HepG2 (cell line): Measurements from ENCODE around the gene PSORS1C2. TPM values are rescaled to one million over a fixed set of nuclear protein-coding genes. Genes with fewer than 3 reads are reported as not detected.

Experiments used
- AGO1 ChIP-seq: fragments of 200-400 bp; formaldehyde crosslinking; IDR thresholded peaks from 2 replicates; pipeline ENCODE4 v1.6.1; 2017; ENCODE audit warnings: mild to moderate bottlenecking, low read depth, low read length, moderate library complexity; ENCODE audit not compliant: poor library complexity, severe bottlenecking
- ATM ChIP-seq: fragments of 450-650 bp; IDR thresholded peaks from 2 replicates; pipeline ENCODE4 v1.7.1; 2017; ENCODE audit warnings: mild to moderate bottlenecking, borderline replicate concordance
- CHCHD3 ChIP-seq: sonication (generic); formaldehyde crosslinking; IDR thresholded peaks from 2 replicates; pipeline ENCODE4 v1.8.0; 2022; ENCODE audit warnings: mild to moderate bottlenecking, missing genetic modification reagents, moderate library complexity
- KAT2B ChIP-seq: fragments of 150-350 bp; IDR thresholded peaks from 2 replicates; pipeline ENCODE4 v1.6.1; 2014; ENCODE audit warnings: low read depth, low read length, borderline replicate concordance
- KDM6A ChIP-seq: IDR thresholded peaks from 2 replicates; pipeline ENCODE4 v1.6.1; 2016; ENCODE audit warnings: low read depth
- MIXL1 ChIP-seq: IDR thresholded peaks from 2 replicates; pipeline ENCODE4 v1.6.1; 2016
- NR0B2 ChIP-seq: sonication (generic); formaldehyde crosslinking; IDR thresholded peaks from 2 replicates; pipeline ENCODE4 v1.4.0; 2020; ENCODE audit warnings: mild to moderate bottlenecking, missing genetic modification reagents
- POLR2A ChIP-seq, 2 experiments: IDR thresholded peaks; 2 replicates each; pipeline ENCODE4 v1.6.1; 2011; ENCODE audit warnings: low read depth in 2 of 2, low read length in 2 of 2, mild to moderate bottlenecking in 1 of 2, moderate library complexity in 1 of 2; ENCODE audit not compliant: insufficient read depth in 1 of 2
- PRMT3 ChIP-seq: sonication (generic); formaldehyde crosslinking; IDR thresholded peaks from 2 replicates; pipeline ENCODE4 v1.8.1; 2022; ENCODE audit warnings: low read depth, mild to moderate bottlenecking, moderate library complexity, missing genetic modification reagents, borderline replicate concordance
- RNF2 ChIP-seq: fragments of 450-650 bp; conservative IDR thresholded peaks from 2 replicates; pipeline ENCODE4 v1.6.1; 2016; ENCODE audit warnings: low read depth
- STAT6 ChIP-seq: sonication (generic); formaldehyde crosslinking; IDR thresholded peaks from 2 replicates; pipeline ENCODE4 v1.4.0; 2020; ENCODE audit warnings: missing genetic modification reagents, mild to moderate bottlenecking, borderline replicate concordance
- ZFAT ChIP-seq: sonication (generic); formaldehyde crosslinking; conservative IDR thresholded peaks from 2 replicates; pipeline ENCODE4 v1.8.1; 2023; ENCODE audit warnings: missing genetic modification reagents, inconsistent platforms
- ZMYM2 ChIP-seq: sonication (generic); formaldehyde crosslinking; IDR thresholded peaks from 2 replicates; pipeline ENCODE4 v1.8.0; 2022; ENCODE audit warnings: mild to moderate bottlenecking, missing genetic modification reagents
- ZNF10 ChIP-seq: sonication (generic); formaldehyde crosslinking; IDR thresholded peaks from 2 replicates; pipeline ENCODE4 v1.4.0; 2020; ENCODE audit warnings: mild to moderate bottlenecking, low read depth, missing genetic modification reagents, borderline replicate concordance
- ZNF652 ChIP-seq: IDR thresholded peaks from 2 replicates; pipeline ENCODE4 v1.6.1; 2016; ENCODE audit warnings: low read depth, borderline replicate concordance
- ZNF879 ChIP-seq: sonication (generic); formaldehyde crosslinking; IDR thresholded peaks from 2 replicates; pipeline ENCODE4 v1.8.1; 2023; ENCODE audit warnings: missing genetic modification reagents
- polyA plus RNA-seq, 8 experiments: library from polyadenylated mRNA; depleted of rRNA in 3 of 8; stranded (reverse) in 7 of 8; unstranded in 1 of 8; fragments of >200 nt; fragmentation: Illumina TruSeq in 4 of 8; extraction: Trizol in 4 of 8; gene quantifications; 2 replicates each; pipeline versions ENCODE4 v1.2.1 to v1.2.3, GENCODE V29; 2011 to 2016; ENCODE audit warnings: low read depth in 4 of 8, missing spikeins in 1 of 8, mixed read lengths in 1 of 8; ENCODE audit not compliant: insufficient read depth in 1 of 8
- total RNA-seq, 5 experiments: library from RNA; depleted of rRNA; stranded (reverse); fragments of >200 nt; fragmentation: Illumina TruSeq; extraction: Trizol; gene quantifications; 2 replicates each; pipeline ENCODE4 v1.2.3, GENCODE V29; 2016; ENCODE audit warnings: low read depth in 1 of 5
- TF ChIP-seq, protein P1 (sequence below): sonication (generic); formaldehyde crosslinking; IDR thresholded peaks from 2 replicates; pipeline ENCODE4 v1.5.1; 2020; ENCODE audit warnings: missing genetic modification reagents, mild to moderate bottlenecking, borderline replicate concordance
- TF ChIP-seq, protein P2 (sequence below): sonication (generic); formaldehyde crosslinking; IDR thresholded peaks from 2 replicates; pipeline ENCODE4 v1.9.0; 2021; ENCODE audit warnings: missing genetic modification reagents, borderline replicate concordance
- TF ChIP-seq, protein P3 (sequence below): sonication (generic); formaldehyde crosslinking; IDR thresholded peaks from 2 replicates; pipeline ENCODE4 v1.4.0; 2020; ENCODE audit warnings: missing genetic modification reagents, borderline replicate concordance

Gene PSORS1C2
- total and polyA plus RNA-seq, 2 of the 13 experiments (the other 11 are each of a cell fraction or from before 2014, with no cell fraction given), result not detected

DNA sequence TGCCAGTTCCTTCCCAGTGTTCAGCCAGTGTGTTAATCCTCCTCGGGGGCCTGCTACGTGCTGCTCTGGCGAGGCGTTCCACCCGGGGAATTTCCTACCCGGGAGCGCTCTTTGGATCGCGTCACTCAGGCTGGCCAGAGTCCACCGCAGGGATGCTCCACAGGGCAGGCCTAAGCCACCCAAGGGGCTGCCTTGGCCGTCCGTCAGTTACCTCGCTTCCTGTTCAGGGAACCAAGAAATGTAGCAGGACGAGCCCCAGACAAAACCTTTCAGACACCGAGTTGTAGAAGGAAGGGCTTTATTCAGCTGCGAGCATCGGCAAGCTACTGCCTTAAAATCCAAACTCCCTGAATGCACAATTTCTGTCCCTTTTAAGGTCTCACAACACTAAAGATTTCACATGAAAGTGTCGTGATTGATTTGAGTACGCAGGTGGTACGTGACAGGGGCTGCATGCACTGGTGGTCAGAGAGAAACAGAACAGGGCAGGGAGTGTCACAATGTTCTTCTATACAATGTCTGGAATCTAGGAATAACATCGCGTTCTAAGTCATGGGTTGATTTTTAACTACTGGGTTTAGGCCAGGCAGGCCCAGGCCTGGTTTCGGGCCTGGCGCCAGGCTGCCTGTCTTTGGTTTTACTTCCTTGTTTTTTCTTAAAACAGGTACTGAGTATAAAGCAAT, 47.3 kb upstream of the PSORS1C2 start (continued):
- TF ChIP-seq STAT6 (CRISPR knock-in tag) (no peak), CHCHD3 (CRISPR knock-in tag) (no peak), ZNF10 (no peak), POLR2A (IDR thresholded peaks at IDR 0.05; ENCODE audit: insufficient read depth in 1 of 2, low read depth in 2 of 2, low read length in 2 of 2) (peak in 1 of 2 experiments; percentile 87), KAT2B (no peak), ZFAT (CRISPR knock-in tag) (no peak), ZMYM2 (CRISPR knock-in tag) (peak; percentile 81), RNF2 (no peak), AGO1 (no peak), MIXL1 (no peak), NR0B2 (CRISPR knock-in tag) (no peak), ATM (no peak), PRMT3 (no peak), KDM6A (no peak), ZNF879 (CRISPR knock-in tag) (no peak), ZNF652 (CRISPR knock-in tag) (no peak)
- TF ChIP-seq, protein P1, sequence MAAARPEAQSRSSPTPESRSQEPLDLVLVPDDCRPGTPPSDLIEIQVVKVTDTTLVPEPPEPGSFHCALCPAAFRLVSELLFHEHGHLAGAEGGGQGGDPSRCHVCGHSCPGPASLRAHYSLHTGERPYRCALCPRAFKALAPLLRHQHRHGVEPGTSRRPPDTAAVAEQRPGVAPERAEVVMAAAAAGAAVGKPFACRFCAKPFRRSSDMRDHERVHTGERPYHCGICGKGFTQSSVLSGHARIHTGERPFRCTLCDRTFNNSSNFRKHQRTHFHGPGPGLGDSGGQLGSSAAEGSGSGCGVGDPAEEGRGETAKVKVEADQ, result peak; percentile 81
- TF ChIP-seq, protein P2, sequence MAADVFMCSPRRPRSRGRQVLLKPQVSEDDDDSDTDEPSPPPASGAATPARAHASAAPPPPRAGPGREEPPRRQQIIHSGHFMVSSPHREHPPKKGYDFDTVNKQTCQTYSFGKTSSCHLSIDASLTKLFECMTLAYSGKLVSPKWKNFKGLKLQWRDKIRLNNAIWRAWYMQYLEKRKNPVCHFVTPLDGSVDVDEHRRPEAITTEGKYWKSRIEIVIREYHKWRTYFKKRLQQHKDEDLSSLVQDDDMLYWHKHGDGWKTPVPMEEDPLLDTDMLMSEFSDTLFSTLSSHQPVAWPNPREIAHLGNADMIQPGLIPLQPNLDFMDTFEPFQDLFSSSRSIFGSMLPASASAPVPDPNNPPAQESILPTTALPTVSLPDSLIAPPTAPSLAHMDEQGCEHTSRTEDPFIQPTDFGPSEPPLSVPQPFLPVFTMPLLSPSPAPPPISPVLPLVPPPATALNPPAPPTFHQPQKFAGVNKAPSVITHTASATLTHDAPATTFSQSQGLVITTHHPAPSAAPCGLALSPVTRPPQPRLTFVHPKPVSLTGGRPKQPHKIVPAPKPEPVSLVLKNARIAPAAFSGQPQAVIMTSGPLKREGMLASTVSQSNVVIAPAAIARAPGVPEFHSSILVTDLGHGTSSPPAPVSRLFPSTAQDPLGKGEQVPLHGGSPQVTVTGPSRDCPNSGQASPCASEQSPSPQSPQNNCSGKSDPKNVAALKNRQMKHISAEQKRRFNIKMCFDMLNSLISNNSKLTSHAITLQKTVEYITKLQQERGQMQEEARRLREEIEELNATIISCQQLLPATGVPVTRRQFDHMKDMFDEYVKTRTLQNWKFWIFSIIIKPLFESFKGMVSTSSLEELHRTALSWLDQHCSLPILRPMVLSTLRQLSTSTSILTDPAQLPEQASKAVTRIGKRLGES (CRISPR knock-in tag), result no peak
- TF ChIP-seq, protein P3, sequence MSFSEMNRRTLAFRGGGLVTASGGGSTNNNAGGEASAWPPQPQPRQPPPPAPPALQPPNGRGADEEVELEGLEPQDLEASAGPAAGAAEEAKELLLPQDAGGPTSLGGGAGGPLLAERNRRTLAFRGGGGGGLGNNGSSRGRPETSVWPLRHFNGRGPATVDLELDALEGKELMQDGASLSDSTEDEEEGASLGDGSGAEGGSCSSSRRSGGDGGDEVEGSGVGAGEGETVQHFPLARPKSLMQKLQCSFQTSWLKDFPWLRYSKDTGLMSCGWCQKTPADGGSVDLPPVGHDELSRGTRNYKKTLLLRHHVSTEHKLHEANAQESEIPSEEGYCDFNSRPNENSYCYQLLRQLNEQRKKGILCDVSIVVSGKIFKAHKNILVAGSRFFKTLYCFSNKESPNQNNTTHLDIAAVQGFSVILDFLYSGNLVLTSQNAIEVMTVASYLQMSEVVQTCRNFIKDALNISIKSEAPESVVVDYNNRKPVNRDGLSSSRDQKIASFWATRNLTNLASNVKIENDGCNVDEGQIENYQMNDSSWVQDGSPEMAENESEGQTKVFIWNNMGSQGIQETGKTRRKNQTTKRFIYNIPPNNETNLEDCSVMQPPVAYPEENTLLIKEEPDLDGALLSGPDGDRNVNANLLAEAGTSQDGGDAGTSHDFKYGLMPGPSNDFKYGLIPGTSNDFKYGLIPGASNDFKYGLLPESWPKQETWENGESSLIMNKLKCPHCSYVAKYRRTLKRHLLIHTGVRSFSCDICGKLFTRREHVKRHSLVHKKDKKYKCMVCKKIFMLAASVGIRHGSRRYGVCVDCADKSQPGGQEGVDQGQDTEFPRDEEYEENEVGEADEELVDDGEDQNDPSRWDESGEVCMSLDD, result no peak
